B cell (primary cell): ENCODE measurements around the gene VIPR2.

Experiments
- EZH2 ChIP-seq: IDR thresholded peaks from 2 replicates; pipeline ENCODE4 v1.6.1; 2012; ENCODE audit warnings: borderline replicate concordance, low read depth, mild to moderate bottlenecking, moderate library complexity, low read length; ENCODE audit not compliant: insufficient read depth, poor library complexity, severe bottlenecking
- TF ChIP-seq, protein P1 (sequence below): fragments of 200-600 bp; IDR thresholded peaks from one replicate; pipeline ENCODE4 v1.8.0; 2022; ENCODE audit warnings: antibody characterized with exemption, mild to moderate bottlenecking

DNA sequence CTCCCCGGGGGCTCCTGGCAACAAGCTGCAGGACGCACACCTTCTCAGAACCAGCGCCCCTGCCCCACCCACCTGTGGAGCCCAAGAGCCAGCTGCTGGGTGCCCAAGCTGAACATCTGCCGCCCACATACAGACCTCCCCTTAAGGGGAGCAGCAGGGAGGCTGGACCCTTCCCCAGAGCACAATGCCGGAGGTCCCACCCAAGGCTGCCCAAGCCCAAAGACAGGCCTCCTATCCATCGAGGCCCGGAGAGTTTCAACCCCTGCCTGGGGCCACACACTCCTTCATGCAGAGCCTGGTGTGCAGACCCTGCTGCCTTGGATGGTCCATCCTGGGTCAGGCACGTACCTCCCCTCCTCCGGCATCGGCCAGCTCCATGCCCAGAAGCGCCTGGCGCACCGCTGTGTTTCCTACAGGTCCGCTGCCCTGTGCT lies 48.7 kb downstream of the VIPR2 start:
- TF ChIP-seq EZH2: no peak
- TF ChIP-seq, protein P1, sequence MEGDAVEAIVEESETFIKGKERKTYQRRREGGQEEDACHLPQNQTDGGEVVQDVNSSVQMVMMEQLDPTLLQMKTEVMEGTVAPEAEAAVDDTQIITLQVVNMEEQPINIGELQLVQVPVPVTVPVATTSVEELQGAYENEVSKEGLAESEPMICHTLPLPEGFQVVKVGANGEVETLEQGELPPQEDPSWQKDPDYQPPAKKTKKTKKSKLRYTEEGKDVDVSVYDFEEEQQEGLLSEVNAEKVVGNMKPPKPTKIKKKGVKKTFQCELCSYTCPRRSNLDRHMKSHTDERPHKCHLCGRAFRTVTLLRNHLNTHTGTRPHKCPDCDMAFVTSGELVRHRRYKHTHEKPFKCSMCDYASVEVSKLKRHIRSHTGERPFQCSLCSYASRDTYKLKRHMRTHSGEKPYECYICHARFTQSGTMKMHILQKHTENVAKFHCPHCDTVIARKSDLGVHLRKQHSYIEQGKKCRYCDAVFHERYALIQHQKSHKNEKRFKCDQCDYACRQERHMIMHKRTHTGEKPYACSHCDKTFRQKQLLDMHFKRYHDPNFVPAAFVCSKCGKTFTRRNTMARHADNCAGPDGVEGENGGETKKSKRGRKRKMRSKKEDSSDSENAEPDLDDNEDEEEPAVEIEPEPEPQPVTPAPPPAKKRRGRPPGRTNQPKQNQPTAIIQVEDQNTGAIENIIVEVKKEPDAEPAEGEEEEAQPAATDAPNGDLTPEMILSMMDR: no peak
